HG03135 (cell line): Measurements from ENCODE around the gene PTCH2.
"Not testable (repeated sequence)": the region's sequence is repeated elsewhere in the genome, so short reads cannot be mapped to it uniquely, and the experiment has no call there.

Experiments used
- ATAC-seq: cut with Tn5 transposase; IDR thresholded peaks from one replicate; pipeline ENCODE4 v1.9.1; 2021; ENCODE audit warnings: mild to moderate bottlenecking, moderate library complexity; ENCODE audit not compliant: unreplicated experiment

PTCH2 gene

DNA sequence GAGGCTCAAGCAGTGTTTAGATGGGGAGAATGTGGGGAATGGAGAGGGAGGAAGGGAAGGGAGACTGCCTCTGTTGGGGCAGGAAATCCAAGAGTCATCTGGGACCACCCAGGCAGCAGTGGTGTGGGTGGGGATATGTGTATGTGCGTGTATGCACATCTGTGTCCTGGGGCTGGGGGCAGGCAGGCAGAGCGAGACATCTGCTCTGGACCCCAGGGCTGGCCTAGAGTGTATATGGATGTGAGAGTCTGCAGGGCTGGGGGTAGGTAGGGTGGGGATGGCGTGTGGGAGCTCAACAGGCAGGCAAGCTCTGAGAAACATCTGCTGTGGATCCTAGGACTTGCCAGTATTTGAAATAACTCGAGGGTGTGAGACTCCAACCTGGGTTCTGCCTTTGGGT lies 3.5 kb downstream of the PTCH2 start:
- no peak for ATAC-seq

DNA sequence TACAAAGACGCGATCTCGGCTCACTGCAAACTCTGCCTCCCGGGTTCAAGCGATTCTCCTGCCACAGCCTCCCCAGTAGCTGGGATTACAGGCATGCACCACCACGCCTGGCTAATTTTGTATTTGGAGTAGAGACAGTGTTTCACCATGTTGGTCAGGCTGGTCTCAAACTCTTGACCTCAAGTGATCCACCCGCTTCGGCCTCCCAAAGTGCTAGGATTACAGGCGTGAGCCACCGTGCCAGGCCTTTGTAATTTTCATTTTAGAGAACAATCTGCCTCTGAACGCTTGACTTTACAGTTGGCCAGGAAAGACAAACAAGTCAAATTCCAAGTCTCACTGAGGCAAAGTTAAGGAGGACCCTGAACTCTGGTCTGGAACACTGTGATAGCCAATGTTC lies 4.8 kb downstream of the PTCH2 start:
- ATAC-seq = not testable (repeated sequence)

DNA sequence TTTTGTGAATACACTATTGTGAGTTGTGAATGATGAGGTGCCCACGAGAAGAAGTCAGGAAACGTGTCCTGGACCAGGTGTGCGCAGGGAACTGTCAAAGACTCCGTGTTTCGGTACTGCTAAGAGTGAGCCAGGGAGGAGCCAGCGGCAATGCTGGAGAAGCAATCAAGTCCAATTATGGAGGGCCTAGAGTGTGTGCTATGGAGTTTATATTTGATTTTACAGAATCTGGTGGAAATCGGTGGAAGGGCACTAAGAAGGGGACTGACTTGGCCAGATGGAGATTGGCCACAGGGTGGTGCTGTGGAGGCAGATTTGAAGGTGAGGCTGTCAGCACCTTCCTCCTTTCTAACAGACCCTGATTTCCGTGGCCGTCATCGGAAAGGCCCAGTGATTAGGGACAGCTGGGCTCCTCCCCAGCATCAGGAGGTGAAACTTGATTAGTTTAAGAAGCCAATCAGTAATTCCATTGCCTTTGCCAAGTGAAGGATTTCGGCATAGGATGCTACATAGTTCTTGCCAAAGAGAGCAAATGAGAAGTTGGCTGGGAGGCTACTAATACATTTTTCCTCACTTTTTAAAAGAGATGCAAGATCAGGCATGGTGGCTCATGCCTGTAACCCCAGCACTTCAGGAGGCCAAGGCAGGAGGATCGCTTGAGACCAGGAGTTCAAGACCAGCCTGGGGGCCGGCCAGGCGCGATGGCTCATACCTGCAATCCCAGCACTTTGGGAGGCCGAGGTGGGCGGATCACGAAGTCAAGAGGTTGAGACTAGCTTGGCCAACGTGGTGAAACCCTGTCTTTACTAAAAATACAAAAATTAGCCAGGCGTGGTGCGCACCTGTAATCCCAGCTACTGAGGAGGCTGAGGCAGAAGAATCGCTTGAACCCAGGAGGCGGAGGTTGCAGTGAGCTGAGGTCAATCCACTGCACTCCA lies 7.0 kb downstream of the PTCH2 start:
- no peak for ATAC-seq

DNA sequence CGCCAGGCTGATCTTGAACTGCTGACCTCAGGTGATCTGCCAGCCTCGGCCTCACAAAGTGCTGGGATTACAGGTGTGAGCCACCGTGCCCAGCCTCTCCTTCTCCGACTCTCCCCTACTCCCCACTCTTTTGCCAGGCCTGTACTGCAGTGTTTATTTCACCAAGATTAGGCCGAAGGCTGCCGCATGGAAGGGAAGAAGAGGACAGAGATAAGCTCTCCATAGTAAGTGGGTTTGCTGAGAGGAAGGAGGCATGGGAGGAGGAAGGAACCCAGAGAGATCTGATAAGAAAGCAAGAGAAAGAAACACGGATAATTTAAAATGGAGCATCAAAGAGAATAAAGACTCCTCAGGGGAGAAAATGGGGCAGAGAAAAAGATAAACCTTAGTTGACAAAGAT lies 8.7 kb downstream of the PTCH2 start:
- ATAC-seq = no peak

DNA sequence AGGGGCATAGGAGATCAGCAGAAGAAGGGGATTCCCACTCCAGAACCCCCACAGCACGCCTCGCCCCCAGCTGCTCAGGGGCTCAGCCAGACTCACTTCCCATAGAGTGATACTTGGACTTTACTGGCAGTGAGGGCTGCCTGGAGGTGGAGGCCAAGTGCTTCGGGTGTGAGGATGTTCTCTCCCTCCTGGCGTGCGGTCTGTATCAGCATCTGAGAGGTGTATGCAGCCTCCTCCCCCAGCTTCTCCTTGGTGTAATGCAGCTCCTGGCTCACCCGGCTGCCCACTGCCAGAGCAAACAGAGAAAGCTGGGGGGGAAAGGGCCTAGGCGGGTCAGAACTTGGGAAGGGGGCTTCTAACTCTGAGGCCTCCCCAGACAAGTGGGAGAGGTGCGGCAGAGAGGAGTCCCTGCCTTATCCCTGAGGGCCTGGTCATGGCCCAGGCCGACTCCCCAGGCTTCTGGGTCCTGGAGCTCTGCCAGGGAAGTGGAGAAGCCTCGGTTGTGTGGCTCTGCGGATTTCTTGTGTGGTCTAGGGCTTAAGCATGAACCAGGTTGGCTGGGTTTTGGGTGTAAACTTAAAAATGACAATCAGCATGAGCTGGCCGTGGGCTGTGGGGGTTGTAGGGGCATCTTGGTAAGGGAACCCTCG lies 10.9 kb downstream of the PTCH2 start:
- no peak for ATAC-seq

DNA sequence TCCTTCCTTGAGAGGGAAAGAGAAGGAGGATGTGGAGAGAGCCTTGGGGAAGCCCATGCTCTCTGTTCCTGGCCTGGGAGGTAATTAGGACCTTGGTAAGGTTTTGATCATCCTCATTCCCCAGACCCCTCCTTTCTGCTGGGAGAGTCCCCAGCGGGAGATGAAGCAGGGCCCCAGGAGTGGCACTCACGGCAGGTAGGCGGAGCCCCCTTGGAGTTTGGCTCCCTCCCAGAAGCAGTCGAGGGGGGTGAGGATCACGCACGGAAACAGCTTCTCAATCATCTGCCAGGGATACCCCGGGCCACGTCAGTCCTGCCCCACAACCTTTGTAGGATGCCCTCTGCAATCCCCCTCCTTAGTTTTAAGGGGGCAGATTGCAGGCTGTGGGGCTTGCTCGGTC lies 11.5 kb downstream of the PTCH2 start:
- ATAC-seq = no peak

DNA sequence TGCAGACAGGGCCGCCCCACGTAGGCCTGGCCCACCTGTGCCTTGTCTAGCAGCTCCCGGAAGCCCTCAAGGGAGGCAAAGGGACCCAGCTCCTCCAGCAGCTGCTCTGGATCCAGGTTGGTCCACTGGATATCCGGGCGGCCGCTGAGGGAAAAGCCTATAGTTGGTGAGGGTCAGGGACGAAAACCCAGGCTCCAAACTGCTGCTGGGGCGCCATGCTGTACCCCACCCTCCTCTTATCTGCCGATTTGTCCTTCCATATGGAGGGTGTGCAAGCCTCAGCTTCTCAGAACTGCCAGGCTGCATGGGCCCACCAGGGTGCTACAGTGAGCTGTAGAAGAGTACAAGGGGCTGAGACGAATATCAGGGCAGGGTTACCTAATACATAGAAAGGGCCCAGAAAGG lies 12.2 kb downstream of the PTCH2 start:
- no peak for ATAC-seq

DNA sequence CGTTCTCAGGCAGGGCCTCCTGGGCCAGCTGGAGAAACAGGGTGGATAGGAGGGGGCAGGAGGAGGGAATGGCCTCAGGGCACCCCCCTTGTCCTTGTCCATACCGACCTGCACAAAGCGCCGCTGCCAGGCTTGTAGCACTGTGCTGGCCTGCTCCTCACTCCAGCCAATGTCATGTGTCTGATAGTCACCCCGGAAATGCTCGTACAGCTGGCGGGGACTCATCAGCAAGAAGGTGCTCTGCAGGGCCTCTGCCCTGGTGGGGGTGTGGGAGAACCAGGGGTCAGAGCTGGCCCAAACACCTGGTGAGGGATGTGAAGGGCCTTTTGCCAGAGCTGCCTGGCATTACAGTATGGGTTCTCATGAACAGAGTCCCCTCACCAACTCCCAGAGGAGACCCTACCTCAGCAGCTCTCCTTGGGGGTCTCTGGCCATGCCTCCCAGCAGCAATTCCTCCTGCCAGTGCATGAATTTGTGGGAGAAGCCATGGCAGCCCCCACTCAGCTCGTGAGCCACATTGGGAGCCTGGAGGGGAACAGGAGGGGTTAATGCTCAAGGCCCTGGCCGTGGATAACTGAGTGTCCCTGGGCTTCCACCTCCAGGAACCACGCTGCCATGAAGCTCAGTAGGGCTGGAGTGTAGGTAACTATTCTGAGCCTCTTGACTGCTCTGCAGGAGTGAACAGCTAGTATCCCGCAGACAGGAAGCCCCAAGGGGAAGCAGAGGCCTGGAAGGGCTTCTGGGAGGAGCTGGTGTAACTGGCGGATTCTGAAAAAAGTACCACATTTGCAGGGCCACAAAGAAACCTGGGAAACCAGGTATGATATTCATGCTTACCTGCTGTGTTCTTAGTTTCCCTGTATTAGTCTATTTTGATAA lies 13.3 kb downstream of the PTCH2 start:
- no peak for ATAC-seq

DNA sequence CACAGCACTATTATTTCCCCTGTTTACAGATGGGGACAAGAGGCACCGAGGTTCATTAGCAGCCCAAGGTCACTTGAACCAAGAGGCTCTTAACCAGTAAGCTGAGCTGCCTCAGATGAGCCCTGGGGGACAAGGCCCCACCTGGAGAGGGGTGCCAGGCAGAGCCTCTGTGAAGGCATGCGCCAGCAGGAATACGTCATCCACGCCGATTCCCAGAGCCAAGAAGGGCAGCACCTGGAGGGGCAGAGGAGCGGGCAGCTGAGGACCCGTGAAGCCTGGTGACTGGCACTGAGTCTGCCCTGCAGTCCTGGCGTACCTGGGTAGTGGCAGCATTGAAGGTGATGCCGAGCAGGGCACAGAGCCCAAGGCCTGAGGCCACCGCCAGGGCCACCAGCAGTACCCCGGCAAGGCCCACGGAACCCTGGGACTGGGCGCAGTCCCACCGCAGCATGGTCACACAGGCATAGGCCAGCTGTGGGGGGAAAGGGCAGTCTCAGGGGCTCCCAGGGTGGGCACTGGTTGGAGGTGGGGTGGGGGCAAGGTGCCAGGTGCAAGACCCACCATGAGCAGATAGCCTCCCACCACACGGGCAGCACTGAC lies 14.1 kb downstream of the PTCH2 start:
- no peak for ATAC-seq

DNA sequence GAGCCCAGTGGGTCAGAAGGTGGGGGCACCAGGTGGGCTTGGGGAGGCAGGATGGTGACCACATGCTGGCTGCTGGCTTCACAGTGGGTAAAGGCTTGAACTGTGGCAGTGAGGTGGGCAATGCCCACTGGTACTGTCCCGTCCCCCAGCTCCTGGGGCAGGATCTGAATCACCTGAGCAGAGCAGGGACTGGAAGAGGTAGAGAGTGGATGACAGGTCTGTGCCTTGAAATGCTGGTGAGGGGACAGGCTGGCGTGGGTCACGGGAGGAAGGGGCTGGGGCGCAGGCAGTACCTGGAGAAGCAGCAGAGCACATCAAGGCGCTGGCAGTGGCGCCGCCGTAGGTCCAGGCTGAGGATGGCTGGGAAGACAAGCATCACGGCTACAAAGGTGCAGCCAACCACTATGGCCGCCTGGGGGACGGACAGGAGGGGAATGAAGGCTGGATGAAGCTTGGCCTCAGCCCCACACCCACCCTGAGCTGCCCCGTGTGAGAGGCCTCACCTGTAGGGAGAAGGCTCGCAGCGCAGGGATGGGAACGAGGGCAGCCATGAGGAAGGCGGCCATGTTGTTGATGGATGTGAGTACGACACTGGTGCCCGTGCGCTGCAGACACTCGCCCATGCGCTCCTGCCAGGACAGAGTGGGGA lies 14.9 kb downstream of the PTCH2 start:
- no peak for ATAC-seq

DNA sequence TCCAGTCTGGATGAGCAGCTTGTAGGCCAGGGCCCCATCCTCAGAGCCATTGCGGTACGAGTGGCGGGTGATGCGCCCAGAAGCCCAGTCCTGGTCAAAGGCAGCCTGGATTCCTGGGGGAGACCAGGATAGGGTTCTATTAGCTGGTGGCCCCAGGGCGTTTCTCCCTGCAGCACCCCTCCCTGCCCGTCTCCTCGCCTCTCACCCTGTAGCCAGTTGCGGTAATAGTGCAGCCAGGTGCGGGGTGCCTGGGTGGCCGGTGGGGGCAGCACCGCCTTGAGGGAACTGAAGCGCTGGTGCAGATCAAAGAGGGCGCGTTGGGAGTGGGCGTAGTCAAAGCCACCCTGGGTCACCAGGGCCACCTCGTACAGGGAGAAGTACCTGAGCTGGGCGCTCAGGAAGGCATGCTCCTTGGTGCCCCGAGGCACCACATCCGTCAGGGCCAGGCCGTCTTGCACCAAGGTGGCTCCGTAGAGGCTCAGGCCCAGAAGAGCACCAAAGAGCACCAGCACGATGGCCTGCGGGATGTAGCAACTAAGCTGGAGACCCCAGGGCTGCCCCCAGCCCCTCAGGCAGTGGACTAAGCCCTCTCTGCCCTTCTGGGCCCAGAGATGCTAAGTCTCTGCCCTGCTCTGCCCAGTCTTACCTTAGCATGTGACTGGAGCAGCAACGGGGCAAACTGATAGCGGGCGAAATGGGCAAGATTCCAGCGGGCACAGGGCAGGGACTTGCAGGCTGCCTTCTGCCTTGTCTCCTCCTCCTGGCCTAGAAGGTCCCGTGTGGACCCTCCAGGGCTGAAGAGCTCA lies 15.7 kb downstream of the PTCH2 start:
- ATAC-seq = no peak

DNA sequence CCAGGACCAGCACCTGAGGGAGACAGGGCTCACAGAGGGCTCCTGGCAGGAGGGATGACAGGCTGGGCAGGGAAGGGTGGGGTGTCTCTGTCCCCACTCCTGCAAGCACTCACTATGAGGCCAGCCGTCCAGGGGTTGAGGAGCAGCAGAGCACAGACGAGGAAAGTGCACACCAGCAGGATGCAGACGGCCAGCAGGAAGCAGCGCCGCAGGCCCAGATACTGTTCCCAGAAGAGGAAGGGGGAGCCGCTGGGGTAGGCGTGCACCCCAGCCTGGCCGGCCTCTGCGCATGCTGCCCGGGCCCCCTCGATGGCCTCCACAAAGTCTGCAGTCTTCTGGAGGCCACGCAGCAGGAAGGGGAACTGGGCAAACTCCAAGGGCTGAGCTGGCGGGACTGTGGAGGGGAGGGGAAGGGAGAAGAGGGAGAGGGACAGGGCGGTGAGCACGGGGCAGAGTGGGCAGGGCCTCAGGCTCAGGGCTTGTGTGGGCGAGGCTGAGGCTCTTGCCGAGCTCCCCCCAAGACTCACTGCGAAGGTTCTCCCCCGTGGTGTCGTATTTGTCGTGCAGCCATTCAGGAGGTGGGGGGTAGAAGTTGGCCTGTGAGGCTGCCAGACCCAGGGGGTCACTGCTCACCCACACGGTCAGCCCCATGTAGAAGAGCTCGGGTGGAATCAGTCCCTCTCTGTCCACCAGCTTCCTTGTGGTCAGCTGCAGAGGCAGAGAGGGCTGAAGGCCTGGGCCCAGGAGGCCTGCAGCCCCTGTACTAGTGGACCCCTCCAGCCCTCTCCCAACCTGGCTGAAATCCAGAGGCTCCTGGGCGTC lies 16.5 kb downstream of the PTCH2 start:
- no peak for ATAC-seq

DNA sequence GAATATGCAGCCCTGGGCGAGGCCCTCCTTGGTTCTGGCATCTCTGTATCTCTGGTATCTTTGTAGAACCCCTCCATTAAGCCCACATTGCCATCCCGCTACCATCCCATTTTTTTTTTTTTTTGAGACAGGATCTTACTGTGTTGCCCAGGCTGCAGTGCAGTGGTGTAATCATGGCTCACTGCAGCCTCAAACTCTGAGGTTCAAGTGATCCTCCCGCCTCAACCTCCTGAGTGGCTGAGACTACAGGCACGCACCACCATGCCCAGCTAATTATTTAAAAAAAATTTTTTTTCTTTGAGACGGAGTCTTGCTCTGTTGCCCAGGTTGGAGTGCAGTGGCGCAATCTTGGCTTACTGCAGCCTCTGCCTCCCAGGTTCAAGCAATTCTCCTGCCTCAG lies 18.7 kb downstream of the PTCH2 start:
- not testable (repeated sequence) for ATAC-seq

DNA sequence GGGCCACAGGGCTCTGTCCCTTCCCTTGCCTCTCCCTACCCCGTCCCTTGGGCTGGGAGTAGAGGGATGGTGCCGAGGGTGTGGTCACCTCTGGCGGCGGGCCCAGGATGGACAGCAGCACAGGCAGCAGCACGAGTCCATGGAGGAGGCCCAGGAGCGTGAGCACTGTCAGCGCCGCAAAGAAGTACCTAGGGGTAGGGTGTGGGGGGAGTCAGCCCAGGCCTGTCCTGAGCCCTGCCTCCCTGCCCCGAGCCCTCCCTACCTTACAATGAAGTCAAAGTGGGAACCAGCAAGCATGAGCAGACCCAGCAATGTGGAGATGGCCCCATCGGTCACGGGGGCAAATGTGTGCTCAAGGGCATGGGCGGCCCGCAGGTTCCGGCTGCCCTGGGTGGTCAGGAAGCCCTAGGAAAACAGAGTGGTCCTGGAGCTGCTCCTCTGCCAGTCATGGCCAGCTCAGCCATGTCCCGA lies 20.0 kb downstream of the PTCH2 start:
- ATAC-seq = no peak

DNA sequence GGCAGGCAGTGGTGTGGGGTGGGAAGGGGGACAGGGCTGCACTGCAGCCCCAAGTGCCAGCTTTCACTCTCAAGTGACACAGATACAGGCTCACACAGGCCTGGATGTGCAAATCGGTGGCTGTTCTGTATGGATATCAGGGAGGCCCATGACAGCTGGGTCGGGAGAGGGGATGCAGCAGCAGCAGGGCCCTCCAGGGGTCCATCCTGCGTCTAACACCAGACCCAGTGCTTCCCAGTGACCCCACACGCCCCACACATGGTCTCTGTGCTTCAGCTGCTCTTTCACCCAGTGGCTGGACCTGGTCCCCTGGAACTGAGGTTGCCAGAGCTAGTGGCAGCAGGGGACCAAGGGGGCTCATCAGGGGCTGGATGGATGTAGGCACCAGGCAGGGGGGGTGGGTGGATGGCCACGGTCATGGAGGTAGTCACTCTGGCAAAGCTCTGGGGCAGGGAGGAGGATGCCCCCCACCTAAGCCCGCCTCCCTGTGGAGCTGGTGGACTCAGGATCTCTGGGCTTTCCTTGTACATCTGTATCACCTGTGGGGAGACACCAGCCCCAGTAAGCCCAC lies 20.8 kb downstream of the PTCH2 start:
- ATAC-seq = no peak

DNA sequence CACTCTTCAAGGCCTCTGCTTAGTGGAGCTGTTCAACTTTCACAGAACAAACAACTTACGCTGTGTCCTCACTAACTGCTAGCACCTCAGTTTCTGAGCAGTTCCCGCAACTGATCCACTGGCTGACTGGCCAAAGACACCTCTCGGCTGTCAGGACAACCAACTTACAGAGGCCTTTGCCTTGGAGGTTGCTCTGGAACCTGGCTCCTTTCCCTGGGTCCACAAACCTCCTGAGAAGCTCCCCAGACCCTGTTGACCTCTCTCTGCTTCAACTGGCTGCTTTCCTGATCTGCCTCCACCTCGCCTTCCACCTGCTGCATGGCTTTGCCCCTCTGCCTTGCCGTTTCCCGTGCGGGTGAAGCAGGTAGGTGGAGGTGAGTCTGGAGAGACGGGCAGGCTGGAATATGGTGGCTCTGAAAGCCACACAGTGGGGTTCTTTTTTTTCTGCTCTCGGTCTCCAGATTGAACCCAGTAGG lies 21.8 kb downstream of the PTCH2 start:
- ATAC-seq = no peak

DNA sequence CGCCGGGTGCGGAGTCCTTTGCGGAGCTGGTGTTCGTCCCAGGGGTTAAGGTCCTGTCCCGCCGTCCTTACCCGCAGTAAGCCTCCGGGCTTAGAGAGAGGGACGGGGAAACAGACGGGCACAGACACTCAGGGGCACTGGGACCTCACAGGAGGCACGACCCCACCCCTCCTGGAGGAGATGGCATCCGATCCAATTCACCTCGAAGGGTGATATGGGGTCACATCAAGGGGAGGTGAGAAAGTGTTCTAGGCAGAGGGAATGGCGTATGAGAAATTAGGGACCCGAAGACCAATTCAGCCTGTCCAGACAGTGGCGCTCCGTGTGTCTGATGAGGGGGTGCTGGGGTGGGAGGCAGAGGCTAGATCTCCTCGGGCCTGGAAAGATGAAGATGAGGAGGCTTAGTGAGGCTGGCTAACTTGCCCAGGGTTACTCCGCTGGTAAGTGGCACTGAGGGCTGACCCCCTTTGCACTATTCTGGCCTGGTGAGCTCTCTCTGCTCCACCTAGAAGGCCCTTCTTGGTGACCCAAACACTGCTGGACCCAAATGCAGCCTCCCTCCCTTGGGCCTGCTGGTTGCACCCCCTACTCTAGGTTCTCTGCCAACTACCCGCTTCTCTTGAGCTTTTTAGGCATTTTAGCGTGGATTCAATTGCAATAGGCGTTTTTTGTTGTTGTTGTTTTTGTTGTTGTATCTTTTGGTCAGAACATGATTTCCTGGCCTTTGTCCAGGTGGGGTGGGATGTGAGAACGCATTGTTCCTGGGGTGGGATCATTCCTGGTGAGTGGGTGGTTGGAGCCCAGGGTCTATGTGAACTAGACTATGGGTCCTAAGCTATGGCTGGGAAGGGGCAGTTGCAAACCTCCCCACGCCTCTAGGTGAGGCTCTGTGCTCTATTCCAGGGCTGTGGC lies 22.5 kb downstream of the PTCH2 start:
- ATAC-seq = no peak
